Measurements from ENCODE around the gene RGS1. TPM values are rescaled to one million over a fixed set of nuclear protein-coding genes. Genes with fewer than 3 reads are reported as not detected.

Gene RGS1
- total RNA-seq, 1 experiment from 2014 or later = not detected

- no peak for TF ChIP-seq CTCF (conservative IDR thresholded peaks at IDR 0.05)
- H4K20me1 ChIP-seq (ENCODE audit: control insufficient read depth, insufficient read depth, insufficient read length) = no peaks in the 10 kb centered on the region
- no peak overlapping the region for H3T11ph ChIP-seq (ENCODE audit: low read length)
- no peak overlapping the region for H4K5ac ChIP-seq (ENCODE audit: insufficient read length, low read depth, low read length)
- H2AK5ac ChIP-seq (ENCODE audit: insufficient read length, low read length) = no peak overlapping the region
- no peak overlapping the region for H3K4ac ChIP-seq (ENCODE audit: low read depth, low read length)
- Mint-ChIP-seq H3K4me3 (no peak overlapping the region), H3K27me3 (ENCODE audit: low read depth) (no peaks in the 10 kb centered on the region), H3K4me1 (peaks cover 3% of the 10 kb centered on the region in 2 experiments; a peak in 1 of 4 replicates), H3K36me3 (ENCODE audit: insufficient read depth in 1 of 3, low read depth in 3 of 3) (no peaks in the 10 kb centered on the region), H3K9me3 (no peaks in the 10 kb centered on the region), H3K27ac (no peak overlapping the region)
- H3K79me1 ChIP-seq (ENCODE audit: insufficient read depth, low read depth, low read length, poor library complexity, severe bottlenecking) = no peaks in the 10 kb centered on the region
- WGBS (ENCODE audit: extremely low coverage, insufficient read length, low lambda C conversion rate) = no CpG with 5 or more reads among the region's 4 CpGs
- H3K27ac ChIP-seq (ENCODE audit: insufficient read length, low read depth, low read length) = no peak overlapping the region
- H2AFZ ChIP-seq (ENCODE audit: low read length) = no peak overlapping the region
- no peak overlapping the region for H2BK15ac ChIP-seq (ENCODE audit: low read depth, low read length)
- no peaks in the 10 kb centered on the region for H3K23me2 ChIP-seq (ENCODE audit: insufficient read length, low read depth, low read length, poor library complexity, severe bottlenecking)
- no peak for DNase-seq
- H3K4me2 ChIP-seq (ENCODE audit: insufficient read depth, insufficient read length, low read length) = no peak overlapping the region
- no peak overlapping the region for H2BK20ac ChIP-seq (ENCODE audit: low read depth, low read length, poor library complexity, severe bottlenecking)
- no peak overlapping the region for H3K56ac ChIP-seq (ENCODE audit: insufficient read length, low read depth, low read length)
- no peaks in the 10 kb centered on the region for H3K27me3 ChIP-seq (ENCODE audit: insufficient read depth, low read length)
- no peak overlapping the region for H2BK5ac ChIP-seq (ENCODE audit: insufficient read length, low read length)
- no peak overlapping the region for H3K23ac ChIP-seq (ENCODE audit: insufficient read length, low read depth, low read length)
- no peak overlapping the region for H2BK120ac ChIP-seq (ENCODE audit: low read depth, low read length, poor library complexity, severe bottlenecking)
- H3K9me3 ChIP-seq (ENCODE audit: control insufficient read depth, low read depth, low read length) = no peaks in the 10 kb centered on the region
- no peak overlapping the region for H4K8ac ChIP-seq (replicated peaks; ENCODE audit: insufficient read length, low read depth, low read length)
- no peak overlapping the region for H3K9ac ChIP-seq (ENCODE audit: extremely low read depth, insufficient read length, low read length)
- H2BK12ac ChIP-seq (ENCODE audit: insufficient read length, low read depth, low read length) = no peak overlapping the region
- no peak overlapping the region for H3K18ac ChIP-seq (ENCODE audit: insufficient read length, low read depth, low read length)
- H3K14ac ChIP-seq (ENCODE audit: insufficient read depth, low read length) = no peak overlapping the region
- H3K4me1 ChIP-seq (ENCODE audit: insufficient read depth, low read length) = no peaks in the 10 kb centered on the region
- H4K91ac ChIP-seq (ENCODE audit: insufficient read length, low read depth, low read length) = no peak overlapping the region
- no peaks in the 10 kb centered on the region for H3K79me2 ChIP-seq (ENCODE audit: insufficient read depth, low read length)
Measured at GRCh38 chr1:192592517-192592916, 16.9 kb downstream of the RGS1 start.
